HepG2 (cell line): ENCODE results near the gene CD68. TPM values are rescaled to one million over a fixed set of nuclear protein-coding genes. Genes with fewer than 3 reads are reported as not detected.

Experiments
- ATM ChIP-seq: fragments of 450-650 bp; IDR thresholded peaks from 2 replicates; pipeline ENCODE4 v1.7.1; 2017; ENCODE audit warnings: mild to moderate bottlenecking, borderline replicate concordance
- EZH2 ChIP-seq: conservative IDR thresholded peaks from 2 replicates; pipeline ENCODE4 v1.6.1; 2012; ENCODE audit warnings: mild to moderate bottlenecking, low read depth, low read length, moderate library complexity
- ISX ChIP-seq: sonication (generic); formaldehyde crosslinking; conservative IDR thresholded peaks from 2 replicates; pipeline ENCODE4 v1.5.0; 2020; ENCODE audit warnings: missing genetic modification reagents
- JUN ChIP-seq: sonication (generic); formaldehyde crosslinking; IDR thresholded peaks from 2 replicates; pipeline ENCODE4 v1.4.0; 2020; ENCODE audit warnings: mild to moderate bottlenecking, missing genetic modification reagents
- KDM5A ChIP-seq: fragments of 200-600 bp; sonication (generic); IDR thresholded peaks from 2 replicates; pipeline ENCODE4 v1.7.0; 2018; ENCODE audit warnings: antibody characterized with exemption, mild to moderate bottlenecking, low read length, borderline replicate concordance
- MEIS1 ChIP-seq: sonication (generic); formaldehyde crosslinking; IDR thresholded peaks from 2 replicates; pipeline ENCODE4 v1.9.0; 2021; ENCODE audit warnings: mild to moderate bottlenecking, missing genetic modification reagents, moderate library complexity, borderline replicate concordance
- MLLT10 ChIP-seq: sonication (generic); formaldehyde crosslinking; IDR thresholded peaks from 2 replicates; pipeline ENCODE4 v1.4.0; 2020; ENCODE audit warnings: missing genetic modification reagents
- NFAT5 ChIP-seq: sonication (generic); formaldehyde crosslinking; IDR thresholded peaks from 2 replicates; pipeline ENCODE4 v1.4.0; 2020; ENCODE audit warnings: missing genetic modification reagents
- ZBTB34 ChIP-seq: sonication (generic); formaldehyde crosslinking; IDR thresholded peaks from 2 replicates; pipeline ENCODE4 v1.8.0; 2022; ENCODE audit warnings: mild to moderate bottlenecking, missing genetic modification reagents
- ZBTB46 ChIP-seq: sonication (generic); formaldehyde crosslinking; IDR thresholded peaks from 2 replicates; pipeline ENCODE4 v1.4.0; 2020; ENCODE audit warnings: mild to moderate bottlenecking, missing genetic modification reagents, borderline replicate concordance
- ZNF773 ChIP-seq: sonication (generic); formaldehyde crosslinking; IDR thresholded peaks from 2 replicates; pipeline ENCODE4 v1.4.0; 2020; ENCODE audit warnings: missing genetic modification reagents, borderline replicate concordance
- ZNF83 ChIP-seq: sonication (generic); formaldehyde crosslinking; IDR thresholded peaks from 2 replicates; pipeline ENCODE4 v1.4.0; 2020; ENCODE audit warnings: missing genetic modification reagents, mild to moderate bottlenecking, borderline replicate concordance
- ZSCAN12 ChIP-seq: sonication (generic); formaldehyde crosslinking; IDR thresholded peaks from 2 replicates; pipeline ENCODE4 v1.9.0; 2021; ENCODE audit warnings: mild to moderate bottlenecking, missing genetic modification reagents
- polyA plus RNA-seq, 8 experiments: library from polyadenylated mRNA; depleted of rRNA in 3 of 8; stranded (reverse) in 7 of 8; unstranded in 1 of 8; fragments of >200 nt; fragmentation: Illumina TruSeq in 4 of 8; extraction: Trizol in 4 of 8; gene quantifications; 2 replicates each; pipeline versions ENCODE4 v1.2.1 to v1.2.3, GENCODE V29; 2011 to 2016; ENCODE audit warnings: low read depth in 4 of 8, missing spikeins in 1 of 8, mixed read lengths in 1 of 8; ENCODE audit not compliant: insufficient read depth in 1 of 8
- total RNA-seq, 5 experiments: library from RNA; depleted of rRNA; stranded (reverse); fragments of >200 nt; fragmentation: Illumina TruSeq; extraction: Trizol; gene quantifications; 2 replicates each; pipeline ENCODE4 v1.2.3, GENCODE V29; 2016; ENCODE audit warnings: low read depth in 1 of 5
- TF ChIP-seq, protein P1 (sequence below): sonication (generic); formaldehyde crosslinking; IDR thresholded peaks from 2 replicates; pipeline ENCODE4 v1.4.0; 2020; ENCODE audit warnings: mild to moderate bottlenecking, missing genetic modification reagents
- TF ChIP-seq, protein P2 (sequence below): sonication (generic); formaldehyde crosslinking; IDR thresholded peaks from 2 replicates; pipeline ENCODE4 v1.4.0; 2020; ENCODE audit warnings: missing genetic modification reagents

Gene CD68
- total and polyA plus RNA-seq, 2 of the 13 experiments (the other 11 are each of a cell fraction or from before 2014, with no cell fraction given) = 10.3 to 104 TPM

DNA sequence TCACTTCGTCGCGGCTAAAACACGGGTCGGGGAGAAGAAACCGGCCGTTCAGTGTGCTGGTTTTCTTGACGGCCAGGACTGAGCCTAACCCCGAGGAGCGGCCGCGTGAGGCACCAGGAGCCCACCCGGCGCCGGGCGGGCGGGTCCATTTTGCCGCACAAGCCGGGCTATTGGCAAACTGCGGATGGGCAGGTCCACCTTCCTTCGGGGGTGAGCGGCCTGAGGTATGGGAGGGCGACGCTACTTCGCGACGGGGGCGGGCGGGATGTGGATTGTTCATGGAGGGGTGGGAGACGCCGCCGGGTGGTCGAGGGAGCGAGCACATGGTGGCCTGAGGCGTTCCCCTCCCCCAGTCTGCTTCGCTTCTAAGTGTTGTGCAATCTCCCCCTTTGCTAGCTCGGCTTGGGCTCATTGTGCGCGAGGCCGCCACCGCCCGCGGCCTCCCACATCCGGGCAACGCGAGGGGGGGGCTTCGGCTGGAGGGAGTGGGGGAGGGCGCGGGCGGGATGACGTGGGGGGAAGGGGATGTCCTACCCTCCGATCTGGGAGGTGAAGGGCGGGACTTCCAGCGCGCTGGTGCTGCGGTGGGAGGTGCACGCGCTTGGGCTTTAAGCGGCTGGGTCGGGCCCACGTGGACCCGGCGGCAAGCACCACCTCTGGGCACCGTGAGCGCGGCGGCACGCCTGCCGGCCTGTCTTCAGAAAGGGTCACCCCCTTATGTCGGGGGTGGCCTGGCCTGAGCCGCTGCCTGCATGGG lies 5.9 kb upstream of the CD68 start (continued):
- no peak for TF ChIP-seq MLLT10 (CRISPR knock-in tag)
- no peak for TF ChIP-seq NFAT5
- TF ChIP-seq, protein P1, sequence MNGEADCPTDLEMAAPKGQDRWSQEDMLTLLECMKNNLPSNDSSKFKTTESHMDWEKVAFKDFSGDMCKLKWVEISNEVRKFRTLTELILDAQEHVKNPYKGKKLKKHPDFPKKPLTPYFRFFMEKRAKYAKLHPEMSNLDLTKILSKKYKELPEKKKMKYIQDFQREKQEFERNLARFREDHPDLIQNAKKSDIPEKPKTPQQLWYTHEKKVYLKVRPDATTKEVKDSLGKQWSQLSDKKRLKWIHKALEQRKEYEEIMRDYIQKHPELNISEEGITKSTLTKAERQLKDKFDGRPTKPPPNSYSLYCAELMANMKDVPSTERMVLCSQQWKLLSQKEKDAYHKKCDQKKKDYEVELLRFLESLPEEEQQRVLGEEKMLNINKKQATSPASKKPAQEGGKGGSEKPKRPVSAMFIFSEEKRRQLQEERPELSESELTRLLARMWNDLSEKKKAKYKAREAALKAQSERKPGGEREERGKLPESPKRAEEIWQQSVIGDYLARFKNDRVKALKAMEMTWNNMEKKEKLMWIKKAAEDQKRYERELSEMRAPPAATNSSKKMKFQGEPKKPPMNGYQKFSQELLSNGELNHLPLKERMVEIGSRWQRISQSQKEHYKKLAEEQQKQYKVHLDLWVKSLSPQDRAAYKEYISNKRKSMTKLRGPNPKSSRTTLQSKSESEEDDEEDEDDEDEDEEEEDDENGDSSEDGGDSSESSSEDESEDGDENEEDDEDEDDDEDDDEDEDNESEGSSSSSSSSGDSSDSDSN = peak; percentile 58
- TF ChIP-seq ATM = no peak
- TF ChIP-seq ZNF83 (CRISPR knock-in tag) = no peak
- TF ChIP-seq ZBTB46 (CRISPR knock-in tag) = no peak
- TF ChIP-seq KDM5A = peak; percentile 67; the same call in 1 of the 2 replicates
- no peak for TF ChIP-seq ISX (CRISPR knock-in tag)
- no peak for TF ChIP-seq MEIS1 (CRISPR knock-in tag)
- TF ChIP-seq, protein P2, sequence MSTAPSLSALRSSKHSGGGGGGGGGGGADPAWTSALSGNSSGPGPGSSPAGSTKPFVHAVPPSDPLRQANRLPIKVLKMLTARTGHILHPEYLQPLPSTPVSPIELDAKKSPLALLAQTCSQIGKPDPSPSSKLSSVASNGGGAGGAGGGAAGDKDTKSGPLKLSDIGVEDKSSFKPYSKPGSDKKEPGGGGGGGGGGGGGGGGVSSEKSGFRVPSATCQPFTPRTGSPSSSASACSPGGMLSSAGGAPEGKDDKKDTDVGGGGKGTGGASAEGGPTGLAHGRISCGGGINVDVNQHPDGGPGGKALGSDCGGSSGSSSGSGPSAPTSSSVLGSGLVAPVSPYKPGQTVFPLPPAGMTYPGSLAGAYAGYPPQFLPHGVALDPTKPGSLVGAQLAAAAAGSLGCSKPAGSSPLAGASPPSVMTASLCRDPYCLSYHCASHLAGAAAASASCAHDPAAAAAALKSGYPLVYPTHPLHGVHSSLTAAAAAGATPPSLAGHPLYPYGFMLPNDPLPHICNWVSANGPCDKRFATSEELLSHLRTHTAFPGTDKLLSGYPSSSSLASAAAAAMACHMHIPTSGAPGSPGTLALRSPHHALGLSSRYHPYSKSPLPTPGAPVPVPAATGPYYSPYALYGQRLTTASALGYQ (CRISPR knock-in tag) = peak; percentile 45; the same call in 1 of the 2 replicates
- TF ChIP-seq EZH2 = no peak
- no peak for TF ChIP-seq JUN (CRISPR knock-in tag)
- TF ChIP-seq ZSCAN12 (CRISPR knock-in tag) = no peak
- no peak for TF ChIP-seq ZBTB34 (CRISPR knock-in tag)
- no peak for TF ChIP-seq ZNF773 (CRISPR knock-in tag)
